Measurements from ENCODE around the gene EDARADD. TPM values are rescaled to one million over a fixed set of nuclear protein-coding genes. Genes with fewer than 3 reads are reported as not detected.

Gene EDARADD
- total RNA-seq, 1 donor from 2014 or later = 2.6 TPM

GRCh38 chr1:236491469-236492136 lies 97.5 kb downstream of the EDARADD start:
- Histone ChIP-seq H3K36me3 (ENCODE audit: control insufficient read depth, insufficient read depth, low read length) (no peaks in the 10 kb centered on the region), H3K4me3 (ENCODE audit: low read depth, low read length) (no peak overlapping the region), H3K27me3 (ENCODE audit: control insufficient read depth, insufficient read depth, low read length) (no peaks in the 10 kb centered on the region)
- no peak for FAIRE-seq
- DNase-seq (ENCODE audit: low read depth) = no peak
- TF ChIP-seq CTCF (IDR thresholded peaks at IDR 0.05; ENCODE audit: insufficient read depth, low read length, severe bottlenecking) = no peak

GRCh38 chr1:236492378-236492777 lies 98.3 kb downstream of the EDARADD start:
- no peak overlapping the region for H3K4me3 ChIP-seq (ENCODE audit: low read depth, low read length)
- H3K36me3 ChIP-seq (ENCODE audit: control insufficient read depth, insufficient read depth, low read length) = no peaks in the 10 kb centered on the region
- H3K27me3 ChIP-seq (ENCODE audit: control insufficient read depth, insufficient read depth, low read length) = no peaks in the 10 kb centered on the region
- FAIRE-seq = no peak
- DNase-seq (ENCODE audit: low read depth) = peak; percentile 13
- no peak for TF ChIP-seq CTCF (IDR thresholded peaks at IDR 0.05; ENCODE audit: insufficient read depth, low read length, severe bottlenecking)

GRCh38 chr1:236494082-236494481 lies 100.0 kb downstream of the EDARADD start:
- H3K27me3 ChIP-seq (ENCODE audit: control insufficient read depth, insufficient read depth, low read length) = no peaks in the 10 kb centered on the region
- FAIRE-seq = no peak
- H3K4me3 ChIP-seq (ENCODE audit: low read depth, low read length) = no peak overlapping the region
- H3K36me3 ChIP-seq (ENCODE audit: control insufficient read depth, insufficient read depth, low read length) = no peaks in the 10 kb centered on the region
- DNase-seq (ENCODE audit: low read depth) = no peak
- TF ChIP-seq CTCF (IDR thresholded peaks at IDR 0.05; ENCODE audit: insufficient read depth, low read length, severe bottlenecking) = no peak

- no peak for TF ChIP-seq CTCF (IDR thresholded peaks at IDR 0.05; ENCODE audit: insufficient read depth, low read length, severe bottlenecking)
- no peaks in the 10 kb centered on the region for H3K27me3 ChIP-seq (ENCODE audit: control insufficient read depth, insufficient read depth, low read length)
- DNase-seq (ENCODE audit: low read depth) (peak; percentile 22), FAIRE-seq (no peak)
- H3K36me3 ChIP-seq (ENCODE audit: control insufficient read depth, insufficient read depth, low read length) = no peaks in the 10 kb centered on the region
- H3K4me3 ChIP-seq (ENCODE audit: low read depth, low read length) = no peak overlapping the region
Observed at GRCh38 chr1:236494586-236495466, 100.7 kb downstream of the EDARADD start.

- DNase-seq (ENCODE audit: low read depth) (no peak), FAIRE-seq (no peak)
- no peaks in the 10 kb centered on the region for H3K27me3 ChIP-seq (ENCODE audit: control insufficient read depth, insufficient read depth, low read length)
- H3K36me3 ChIP-seq (ENCODE audit: control insufficient read depth, insufficient read depth, low read length) = no peaks in the 10 kb centered on the region
- no peak overlapping the region for H3K4me3 ChIP-seq (ENCODE audit: low read depth, low read length)
- no peak for TF ChIP-seq CTCF (IDR thresholded peaks at IDR 0.05; ENCODE audit: insufficient read depth, low read length, severe bottlenecking)
Observed at GRCh38 chr1:236495467-236496112, 101.5 kb downstream of the EDARADD start.
